A172 (cell line): ENCODE results near the gene RPS6KC1. TPM values are rescaled to one million over a fixed set of nuclear protein-coding genes. Genes with fewer than 3 reads are reported as not detected.
"Not testable (repeated sequence)": the region's sequence is repeated elsewhere in the genome, so short reads cannot be mapped to it uniquely, and the experiment has no call there.

ENCODE experiments used
- DNase-seq: peaks from one replicate; pipeline ENCODE4 v3.0.0-alpha.2; 2015; ENCODE audit warnings: low spot score
- total RNA-seq: library from RNA; depleted of rRNA; stranded (reverse); fragments of >200 nt; shearing (Covaris generic); gene quantifications from 2 replicates; pipeline ENCODE4 v1.2.3, GENCODE V29; 2014

The RPS6KC1 gene
- total RNA-seq, 1 experiment from 2014 or later: 32.7 TPM

DNA sequence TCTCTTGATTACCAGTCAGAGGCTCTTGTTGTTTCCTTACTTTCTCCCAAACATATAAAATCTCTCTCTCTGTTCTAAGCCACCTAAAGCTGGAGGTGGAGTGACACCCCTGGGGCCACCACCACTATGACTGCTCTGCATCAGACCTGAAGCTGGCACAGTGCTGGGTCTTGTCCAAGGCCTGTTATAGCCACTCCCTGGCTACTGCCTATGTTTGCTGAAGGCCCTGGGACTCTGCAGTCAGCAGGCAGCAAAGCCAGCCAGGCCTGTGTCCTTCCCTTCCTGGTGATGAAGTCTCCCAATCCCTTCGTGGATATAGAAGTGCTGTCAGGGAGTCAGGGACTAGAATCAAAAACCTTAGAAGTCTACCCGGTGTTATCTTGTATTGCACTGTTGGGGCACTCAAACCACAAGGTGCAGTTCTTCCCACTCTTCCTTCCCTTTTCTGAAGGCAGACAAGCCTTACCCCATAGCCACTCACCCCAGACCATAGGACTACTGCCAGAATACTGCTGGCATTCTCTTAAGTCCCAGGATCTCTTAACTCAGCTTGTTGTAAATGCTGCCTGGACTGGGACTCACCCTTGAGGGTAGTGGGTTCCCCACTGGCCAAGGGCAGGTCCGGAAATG is 103.1 kb downstream of the RPS6KC1 start:
- DNase-seq: no peak

DNA sequence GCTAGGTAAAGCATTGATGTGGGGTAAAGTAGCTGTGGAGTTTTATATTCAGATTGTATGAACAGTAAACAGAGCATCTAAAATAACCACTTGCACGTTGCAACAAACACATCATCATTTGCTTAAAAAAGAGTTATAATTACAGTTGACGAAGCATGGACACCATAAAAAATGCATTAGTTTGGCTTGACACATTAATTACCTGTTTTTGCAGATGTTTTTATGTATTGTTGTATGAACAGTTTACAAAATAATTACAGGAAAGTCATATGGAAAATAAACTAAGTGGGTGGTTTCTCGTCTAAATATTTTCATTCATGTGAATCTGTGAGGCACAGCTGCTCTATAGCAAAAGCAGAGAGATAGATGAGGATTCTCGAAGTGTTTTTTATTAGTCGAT is 108.3 kb downstream of the RPS6KC1 start:
- DNase-seq: no peak

DNA sequence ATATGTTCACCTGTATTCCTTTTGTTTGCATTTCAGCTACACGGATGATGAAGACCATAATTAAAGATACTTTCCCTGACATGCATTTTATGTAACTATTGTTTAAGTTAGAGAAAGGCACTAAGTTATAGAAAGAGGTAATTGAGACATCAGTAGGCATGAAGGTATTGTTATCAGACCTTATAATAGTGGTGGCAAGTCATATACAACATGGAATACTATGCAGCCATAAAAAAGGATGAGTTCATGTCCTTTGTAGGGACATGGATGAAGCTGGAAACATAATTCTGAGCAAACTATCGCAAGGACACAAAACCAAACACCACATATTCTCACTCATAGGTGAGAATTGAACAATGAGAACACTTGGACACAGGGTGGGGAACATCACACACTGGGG is 109.4 kb downstream of the RPS6KC1 start:
- not testable (repeated sequence) for DNase-seq

DNA sequence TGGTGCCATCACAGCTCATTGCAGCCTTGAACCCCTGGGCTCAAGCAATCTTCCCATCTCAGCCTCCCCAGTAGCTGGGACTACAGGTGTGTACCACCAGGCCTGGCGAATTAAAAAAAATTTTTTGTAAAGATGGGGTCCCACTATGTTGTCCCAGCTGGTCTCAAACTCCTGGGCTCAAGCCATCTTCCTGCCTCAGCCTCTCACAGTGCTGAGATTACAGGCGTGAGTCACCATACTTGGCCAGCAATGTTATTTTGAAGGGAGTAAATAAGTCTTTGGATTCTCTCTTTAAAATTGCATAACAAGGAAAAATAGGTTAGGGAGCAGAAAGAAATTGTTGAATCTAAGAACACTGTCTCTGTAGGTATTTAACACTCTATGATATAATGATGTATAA is 111.3 kb downstream of the RPS6KC1 start:
- peak; percentile 22 for DNase-seq

DNA sequence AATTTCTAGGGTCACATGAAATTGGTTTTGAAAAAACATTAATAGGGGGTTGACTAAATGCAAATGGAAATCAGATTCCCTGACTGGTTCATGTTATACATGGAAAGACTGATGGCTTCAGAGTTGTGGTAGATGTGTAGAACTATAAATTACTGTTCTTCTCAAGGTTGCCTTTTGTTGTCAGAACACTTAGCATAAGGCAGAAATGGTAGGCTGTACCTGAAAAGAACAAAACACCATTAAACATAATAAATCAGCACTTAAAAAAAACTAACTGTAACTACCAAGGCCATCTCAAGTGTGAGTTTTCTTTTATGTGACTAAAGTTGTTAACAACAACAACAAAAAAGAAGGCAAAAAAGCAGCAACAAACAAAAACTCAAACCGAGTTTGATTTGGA is 111.8 kb downstream of the RPS6KC1 start:
- no peak for DNase-seq

DNA sequence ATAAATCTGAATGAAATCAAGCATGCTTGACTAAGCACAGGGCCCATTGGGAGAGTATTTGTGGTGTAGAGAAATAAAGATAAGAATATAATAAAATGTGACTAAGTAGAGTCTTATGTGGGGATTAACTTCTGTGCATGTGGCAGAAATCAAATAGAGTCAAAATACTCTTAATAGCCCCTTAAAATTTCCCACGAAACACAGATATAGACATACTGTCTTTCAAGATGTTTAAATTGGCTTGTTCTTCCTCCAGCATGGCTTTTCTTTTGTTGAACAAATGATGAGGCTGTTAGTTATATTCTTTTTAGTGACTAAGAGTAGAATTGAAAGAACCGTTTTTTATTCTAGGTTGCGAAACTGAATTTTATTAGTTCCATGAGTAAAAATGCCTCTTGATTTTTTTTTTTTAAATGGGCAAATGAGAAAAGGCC is 112.3 kb downstream of the RPS6KC1 start:
- DNase-seq: no peak

DNA sequence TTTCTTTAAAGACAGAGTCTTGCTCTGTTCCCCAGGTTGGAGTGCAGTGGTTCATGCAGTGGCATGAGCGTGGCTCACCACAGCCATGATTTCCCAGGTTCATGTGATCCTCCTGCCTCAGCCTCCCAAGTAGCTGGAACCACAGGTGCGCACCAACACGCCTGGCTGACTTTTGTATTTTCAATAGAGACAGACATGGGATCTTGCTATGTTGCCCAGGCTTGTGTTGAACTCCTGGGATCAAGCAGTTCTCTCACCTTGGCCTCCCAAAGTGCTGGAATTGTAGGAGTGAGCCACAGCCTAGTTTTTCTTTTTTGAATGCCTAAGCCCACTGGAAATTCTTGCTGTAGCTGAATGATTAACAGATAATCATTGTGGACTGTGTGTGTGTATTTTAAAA is 113.5 kb downstream of the RPS6KC1 start:
- DNase-seq: no peak

DNA sequence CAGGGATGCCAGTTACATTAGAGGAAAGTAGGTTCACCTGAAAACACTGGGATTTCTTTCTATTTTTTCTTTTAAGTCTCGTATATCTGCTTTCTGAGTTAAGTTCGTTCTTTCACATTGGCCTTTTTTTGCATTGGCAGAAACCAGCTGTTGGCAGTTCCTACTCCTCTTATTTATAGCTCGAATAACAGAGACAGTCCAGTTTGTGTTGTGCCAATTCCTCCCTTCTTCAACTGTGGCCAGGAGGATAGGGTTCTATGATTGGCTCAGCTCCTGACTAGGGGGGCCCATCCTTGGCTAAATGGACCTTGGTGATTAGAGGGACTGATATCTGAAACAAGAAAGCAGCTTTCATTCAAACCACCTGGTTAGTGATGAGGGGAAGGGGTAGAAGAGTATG is 115.8 kb downstream of the RPS6KC1 start:
- no peak for DNase-seq

DNA sequence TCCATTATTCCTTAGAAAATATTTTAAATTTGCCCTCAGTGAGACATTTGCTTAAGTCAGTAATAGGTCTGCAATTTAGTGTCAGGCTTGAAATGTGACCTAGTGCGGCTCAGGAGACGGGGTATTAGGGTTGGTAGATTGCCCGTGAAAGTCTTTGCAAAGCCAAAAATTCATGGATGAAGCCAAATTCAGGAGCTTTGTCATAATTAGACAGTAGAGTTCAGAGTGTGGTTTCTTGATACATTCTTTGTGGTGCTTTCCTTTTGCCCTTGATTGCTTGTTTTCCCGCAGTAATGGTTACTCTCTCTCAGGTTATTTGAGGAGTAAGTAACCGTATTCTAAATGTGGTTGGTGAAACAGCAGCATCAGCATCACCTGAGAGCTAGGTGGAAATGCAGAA is 120.7 kb downstream of the RPS6KC1 start:
- DNase-seq: no peak

DNA sequence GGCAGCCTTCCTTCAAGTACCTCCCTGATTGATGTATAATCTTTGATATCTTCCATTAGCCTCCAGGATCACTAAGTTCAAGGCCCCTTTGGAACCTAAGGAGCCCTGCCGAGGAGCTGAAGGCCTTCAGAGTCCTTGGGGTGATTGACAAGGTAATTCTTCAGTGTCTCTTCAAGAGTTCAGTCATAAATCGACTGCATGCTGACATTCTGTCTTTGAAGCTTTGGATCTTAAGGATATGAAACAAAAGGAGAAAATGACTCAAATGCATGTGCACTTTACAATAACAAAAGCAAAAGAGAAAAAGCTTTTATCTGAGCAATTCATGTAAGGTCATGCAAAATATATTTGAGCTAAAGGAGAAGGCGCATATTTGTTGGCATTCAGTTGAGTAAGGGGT is 125.3 kb downstream of the RPS6KC1 start:
- DNase-seq: no peak

DNA sequence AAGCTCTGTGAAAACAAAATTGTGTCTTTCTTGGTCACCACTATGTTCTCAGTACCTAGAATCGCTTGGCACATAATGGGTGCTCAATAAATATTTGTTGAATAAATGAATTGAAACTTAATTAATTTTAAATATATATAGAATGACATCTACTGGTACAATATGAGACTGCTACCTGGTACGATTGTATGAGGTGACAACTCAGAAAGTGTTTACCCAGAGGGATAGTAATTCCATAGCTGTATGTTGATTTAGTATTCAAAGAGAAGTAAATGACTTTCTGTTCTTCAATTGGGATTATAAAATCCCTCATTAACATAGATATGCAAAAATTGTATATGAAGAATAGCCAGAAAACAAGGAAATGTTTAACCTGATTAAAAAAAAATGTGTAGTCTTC is 128.7 kb downstream of the RPS6KC1 start:
- DNase-seq: no peak

DNA sequence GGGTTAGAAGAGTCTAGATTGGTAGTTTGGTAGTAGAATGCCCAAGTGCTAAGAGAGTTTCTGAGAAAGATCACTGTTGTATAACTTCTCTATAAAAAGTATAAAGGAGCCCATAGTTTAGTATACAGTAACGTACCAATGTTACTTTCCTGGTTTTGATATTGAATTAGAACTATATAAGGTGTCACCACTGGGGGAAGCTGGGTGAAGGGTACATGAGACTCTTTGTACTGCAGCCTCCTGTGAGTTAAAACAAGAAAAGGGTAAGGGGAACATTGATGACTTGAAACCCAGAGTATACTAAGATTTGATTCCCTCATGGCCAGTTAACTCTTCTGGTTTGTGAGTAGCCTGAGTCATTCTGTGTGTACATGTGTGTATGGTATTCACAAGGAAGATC is 129.8 kb downstream of the RPS6KC1 start:
- no peak for DNase-seq

DNA sequence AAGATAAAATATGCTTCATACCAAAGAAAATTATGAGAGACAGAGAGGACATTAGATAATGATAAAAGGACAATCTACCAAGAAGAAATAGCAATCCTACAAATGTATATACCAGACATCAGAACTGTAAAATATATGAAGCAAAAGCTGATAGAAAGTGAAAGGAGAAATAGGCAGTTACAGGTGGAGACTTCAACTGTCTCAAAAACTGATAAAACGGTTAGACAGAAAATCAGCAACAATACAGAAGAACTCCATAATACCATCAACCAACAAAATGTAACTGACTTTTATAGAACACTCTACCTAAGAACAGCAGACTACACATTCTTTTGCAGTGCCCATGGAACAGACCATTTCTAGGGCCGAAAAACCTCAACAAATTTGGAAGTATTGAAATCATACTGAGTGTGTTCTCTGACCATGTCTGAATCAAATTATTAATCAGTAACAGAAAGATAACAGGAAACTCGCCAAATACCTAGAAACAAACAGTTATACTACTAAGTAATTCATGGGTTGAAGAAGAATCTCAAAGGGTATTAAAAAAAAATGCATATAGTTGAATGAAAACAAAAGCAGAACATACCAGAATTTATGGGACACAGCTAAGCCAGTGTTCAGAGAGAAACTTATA is 132.1 kb downstream of the RPS6KC1 start:
- DNase-seq: no peak

DNA sequence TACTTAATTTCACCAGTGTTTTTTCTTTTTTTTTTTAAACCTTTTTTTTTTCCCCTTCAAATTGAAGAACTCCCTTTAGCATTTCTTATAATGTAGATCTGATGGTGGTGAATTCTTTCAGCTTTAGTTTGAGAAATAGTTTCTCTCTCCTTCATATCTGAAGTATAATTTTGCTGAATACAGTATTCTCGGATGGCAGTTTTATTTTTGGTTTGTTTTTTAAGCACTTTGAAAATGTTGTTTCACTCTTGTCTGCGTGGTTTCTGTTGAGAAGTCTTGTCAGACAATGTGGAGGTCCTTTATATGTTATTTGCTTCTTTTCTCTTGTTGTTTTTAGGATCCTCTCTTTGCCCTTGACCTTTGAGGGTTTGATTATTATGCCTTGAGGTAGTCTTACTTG is 135.1 kb downstream of the RPS6KC1 start:
- DNase-seq: no peak

DNA sequence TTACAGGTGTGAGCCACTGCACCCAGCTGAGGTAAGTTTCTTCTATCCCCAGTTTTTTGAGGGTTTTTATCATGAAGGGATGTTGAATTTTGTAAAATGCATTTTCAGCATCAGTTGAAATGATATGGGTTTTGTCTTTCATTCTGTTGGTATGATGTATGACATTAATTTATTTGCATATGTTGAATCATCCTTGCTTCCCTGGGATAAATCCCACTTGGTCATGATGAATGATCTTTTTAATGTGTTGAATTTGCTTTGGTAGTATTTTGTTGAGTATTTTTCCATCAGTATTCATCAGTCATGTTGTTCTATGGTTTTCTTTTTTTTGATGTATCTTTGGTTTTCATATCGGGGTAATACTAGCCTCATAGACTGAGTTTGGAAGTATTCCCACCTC is 141.0 kb downstream of the RPS6KC1 start:
- no peak for DNase-seq

DNA sequence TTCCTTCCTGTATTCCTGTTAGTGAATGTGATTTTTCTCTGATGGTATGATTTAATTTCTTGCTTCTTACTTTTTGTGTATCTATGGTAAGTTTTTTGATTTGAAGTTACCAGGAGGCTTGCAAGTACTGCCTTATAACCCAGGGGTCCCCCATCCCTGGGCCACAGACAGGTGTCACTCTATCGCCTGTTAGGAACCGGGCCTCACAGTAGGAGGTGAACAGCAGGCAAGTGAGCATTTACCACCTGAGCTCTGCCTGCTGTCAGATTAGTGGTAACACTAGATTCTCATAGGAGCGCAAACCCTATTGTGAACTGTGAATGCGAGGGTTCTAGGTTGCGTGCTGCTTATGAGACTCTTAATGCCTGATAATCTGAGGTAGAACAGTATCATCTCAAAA is 143.3 kb downstream of the RPS6KC1 start:
- DNase-seq: no peak

DNA sequence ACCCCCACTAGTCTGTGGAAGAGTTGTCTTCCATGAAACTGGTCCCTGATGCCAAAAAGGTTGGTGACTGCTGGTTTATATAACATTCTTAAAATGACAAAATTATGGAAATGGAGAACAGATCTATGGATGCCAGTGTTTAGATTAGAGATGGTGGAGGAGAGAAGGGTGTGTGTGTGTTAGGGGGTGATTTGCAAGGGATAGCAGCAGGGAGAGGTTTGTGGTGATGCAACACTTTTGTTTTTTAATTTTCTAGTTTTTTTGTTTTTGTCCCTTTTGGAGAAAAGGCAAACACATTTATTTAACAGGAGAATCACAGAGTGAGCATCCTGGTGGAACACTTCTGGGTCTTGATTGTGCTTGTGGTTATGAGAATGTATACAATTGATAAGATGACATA is 143.8 kb downstream of the RPS6KC1 start:
- no peak for DNase-seq

DNA sequence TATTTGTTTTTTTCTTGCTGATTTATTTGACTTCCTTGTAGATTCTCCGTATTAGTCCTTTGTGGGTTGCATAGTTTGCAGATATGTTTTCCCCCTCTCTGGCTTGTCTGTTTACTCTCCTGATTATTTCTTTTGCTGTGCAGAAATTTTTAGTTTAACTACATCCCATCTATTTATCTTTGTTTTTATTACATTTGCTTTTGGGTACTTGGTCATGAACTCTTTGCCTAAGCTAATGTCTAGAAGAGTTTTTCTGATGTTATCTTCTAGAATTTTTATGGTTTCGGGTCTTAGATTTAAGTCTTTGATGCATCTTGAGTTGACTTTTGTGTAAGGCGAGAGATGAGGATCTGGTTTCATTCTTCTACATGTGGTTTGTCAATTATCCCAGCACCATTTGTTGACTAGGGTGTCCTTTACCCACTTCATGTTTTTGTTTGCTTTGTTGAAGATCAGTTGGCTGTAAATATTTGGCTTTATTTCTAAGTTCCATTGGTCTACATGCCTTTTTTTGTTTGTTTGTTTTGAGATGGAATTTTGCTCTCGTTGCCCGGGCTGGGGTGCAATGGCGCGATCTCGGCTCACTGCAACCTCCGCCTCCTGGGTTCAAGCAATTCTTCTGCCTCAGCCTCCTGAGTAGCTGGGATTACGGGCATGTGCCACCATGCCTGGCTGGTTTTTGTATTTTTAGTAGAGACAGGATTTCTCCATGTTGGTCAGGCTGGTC is 145.4 kb downstream of the RPS6KC1 start:
- not testable (repeated sequence) for DNase-seq

DNA sequence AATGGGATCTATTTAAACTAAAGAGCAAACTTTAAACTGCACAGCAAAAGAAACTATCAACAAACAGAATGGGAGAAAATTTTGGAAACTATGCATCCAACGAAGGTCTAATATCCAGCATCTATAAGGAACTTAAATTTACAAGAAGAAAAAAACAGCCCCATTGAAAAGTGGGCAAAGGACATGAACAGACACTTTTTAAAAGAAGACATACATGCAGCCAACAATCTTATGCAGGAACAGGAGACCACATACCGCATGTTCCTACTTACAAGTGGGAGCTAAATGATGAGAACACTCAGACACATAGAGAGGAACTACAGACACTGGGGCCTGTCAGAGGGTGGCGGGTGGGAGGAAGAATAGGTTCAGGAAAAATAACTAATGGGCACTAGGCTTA is 149.6 kb downstream of the RPS6KC1 start:
- no peak for DNase-seq

DNA sequence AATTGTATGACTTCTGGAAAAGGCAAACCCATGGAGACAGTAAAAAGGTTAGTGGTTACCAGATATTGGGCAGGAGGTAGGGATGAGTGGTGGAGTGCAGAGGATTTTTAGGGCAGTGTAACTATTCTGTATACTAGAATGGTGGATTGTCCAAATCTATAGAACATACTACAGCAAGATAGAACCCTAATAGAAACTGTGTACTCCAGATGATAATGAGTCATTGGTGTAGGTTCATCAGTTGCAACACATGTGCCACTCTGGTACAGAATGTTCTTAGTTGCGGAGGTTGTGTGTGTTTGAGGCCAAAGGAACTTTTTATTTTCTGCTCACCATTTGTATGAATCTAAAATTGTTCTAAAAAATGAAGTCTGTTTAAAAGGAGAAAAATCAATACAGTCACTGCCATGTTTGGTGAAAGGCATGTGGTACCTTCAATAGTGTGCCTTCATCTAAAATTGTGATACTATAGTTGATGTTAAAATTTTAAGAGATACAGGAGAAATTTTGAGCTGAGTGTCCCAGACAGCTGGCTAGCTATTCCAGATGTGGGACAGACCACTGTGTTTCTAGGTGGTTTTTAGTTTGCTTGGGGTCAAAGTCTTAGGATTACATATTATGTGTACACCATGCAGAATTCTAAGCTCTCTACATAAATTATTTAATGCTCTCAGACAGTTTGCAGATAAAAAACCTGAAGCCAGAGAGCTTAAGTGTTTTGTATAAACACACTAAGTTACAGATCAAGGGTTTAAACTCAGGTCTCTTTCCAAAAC is 150.5 kb downstream of the RPS6KC1 start:
- no peak for DNase-seq

DNA sequence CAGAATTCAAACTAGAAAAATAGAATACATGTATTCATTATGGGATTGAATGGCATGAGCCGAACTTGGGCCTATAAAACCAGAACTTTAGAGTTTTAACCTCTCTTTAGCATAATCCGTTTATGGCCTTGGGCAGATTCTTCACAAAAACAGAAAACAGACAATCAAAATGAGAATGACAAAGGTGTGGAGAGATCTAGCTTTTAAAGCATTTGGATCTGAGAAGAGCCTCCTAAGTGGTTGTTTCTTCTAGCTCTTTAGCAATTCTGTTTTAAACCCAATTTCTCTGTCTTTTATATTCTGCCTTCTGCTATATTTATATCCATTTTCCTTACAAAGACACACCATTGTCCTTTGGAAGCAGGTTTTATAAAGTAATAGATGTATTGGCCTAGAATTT is 160.2 kb downstream of the RPS6KC1 start:
- DNase-seq: no peak

DNA sequence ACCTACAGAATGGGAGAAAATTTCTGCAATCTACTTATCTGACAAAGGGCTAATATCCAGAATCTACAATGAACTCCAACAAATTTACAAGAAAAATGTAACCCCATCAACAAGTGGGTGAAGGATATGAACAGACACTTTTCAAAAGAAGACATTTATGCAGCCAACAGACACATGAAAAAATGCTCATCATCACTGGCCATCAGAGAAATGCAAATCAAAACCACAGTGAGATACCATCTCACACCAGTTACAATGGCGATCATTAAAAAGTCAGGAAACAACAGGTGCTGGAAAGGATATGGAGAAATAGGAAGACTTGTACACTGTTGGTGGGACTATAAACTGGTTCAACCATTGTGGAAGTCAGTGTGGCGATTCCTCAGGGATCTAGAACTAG is 168.0 kb downstream of the RPS6KC1 start:
- DNase-seq: not testable (repeated sequence)
